ENCODE measurements around the gene CCDC178. TPM values are rescaled to one million over a fixed set of nuclear protein-coding genes. Genes with fewer than 3 reads are reported as not detected.

The CCDC178 gene
- total RNA-seq, 2 experiments from 2014 or later: not detected

DNA sequence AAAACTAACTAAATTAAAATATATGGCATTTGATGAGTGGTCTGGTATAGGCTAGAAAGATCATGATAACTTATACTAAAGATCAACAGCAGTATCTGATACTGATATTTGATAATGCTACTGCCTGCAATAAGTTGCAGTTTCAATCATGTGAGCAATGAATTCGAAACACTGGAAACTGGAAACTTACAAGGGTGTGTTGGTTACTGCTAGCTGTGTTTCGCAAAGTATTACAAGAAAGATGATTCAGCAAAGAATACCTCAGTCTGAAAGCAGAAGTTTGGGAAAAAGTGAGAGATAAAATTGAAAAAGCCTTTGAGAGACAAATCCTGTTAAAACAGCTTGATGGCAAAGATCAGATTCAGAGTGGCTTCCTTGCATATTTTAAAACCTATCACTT is 294.5 kb downstream of the CCDC178 start:
- Mint-ChIP-seq H3K4me1 (ENCODE audit: low read depth) (no peaks in the 10 kb centered on the region), H3K36me3 (ENCODE audit: low read depth) (no peaks in the 10 kb centered on the region), H3K27me3 (no peaks in the 10 kb centered on the region), H3K9me3 (peaks cover 9% of the 10 kb centered on the region), H3K4me3 (no peak overlapping the region), H3K27ac (no peak overlapping the region)
- ATAC-seq (no peak), DNase-seq (no peak)
- intact Hi-C loops (cut with micrococcal nuclease): no loop called here
- POLR2A ChIA-PET: interaction anchor here (0.6 kb wide), 1 partner anchor 52 kb away, joined by 3 read pairs; no protein-coding TSS in a partner anchor
- CTCF ChIA-PET: no interaction called here
- no peak for TF ChIP-seq CTCF (IDR thresholded peaks at IDR 0.05)

DNA sequence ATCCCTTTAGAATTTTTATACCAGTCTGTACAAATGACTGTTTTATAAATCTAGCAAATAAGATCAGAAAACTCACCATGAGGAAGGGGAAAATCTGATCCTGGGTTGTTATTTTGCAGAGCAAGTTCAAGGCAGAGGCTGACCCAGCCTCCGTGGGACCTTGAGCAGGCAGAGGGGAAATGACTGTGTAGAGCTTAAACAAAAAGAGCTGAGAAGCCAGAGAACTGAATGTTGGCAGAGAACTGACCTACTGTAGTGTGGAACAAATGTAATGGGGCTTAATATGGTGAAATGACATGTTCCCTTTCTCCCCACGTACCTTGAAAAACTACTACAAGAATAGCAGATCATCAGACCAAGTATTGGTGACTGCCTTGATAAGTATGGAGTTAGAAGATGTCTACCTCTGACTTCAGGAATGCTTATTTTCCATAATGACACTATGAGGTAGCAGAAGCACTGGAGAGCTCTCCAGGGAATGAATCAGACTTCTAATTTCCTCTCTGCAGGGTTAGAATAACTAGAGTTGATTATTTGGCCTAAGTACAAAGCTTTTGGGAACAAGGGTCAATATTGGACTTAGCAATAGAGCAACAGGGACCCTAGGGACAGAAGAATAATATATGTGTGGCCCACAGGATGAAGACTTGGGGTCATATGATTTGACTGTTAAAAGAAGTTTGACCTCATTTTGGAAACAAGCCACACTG is 304.4 kb downstream of the CCDC178 start:
- POLR2A ChIA-PET: no interaction called here
- H3K4me3 Mint-ChIP-seq: no peak overlapping the region
- CTCF ChIA-PET: no interaction called here
- H3K27ac Mint-ChIP-seq: no peak overlapping the region
- H3K9me3 Mint-ChIP-seq: peaks cover 3% of the 10 kb centered on the region
- intact Hi-C loops (cut with micrococcal nuclease): no loop called here
- no peak for ATAC-seq
- no peaks in the 10 kb centered on the region for H3K27me3 Mint-ChIP-seq
- no peaks in the 10 kb centered on the region for H3K4me1 Mint-ChIP-seq (ENCODE audit: low read depth)
- no peak for DNase-seq
- no peaks in the 10 kb centered on the region for H3K36me3 Mint-ChIP-seq (ENCODE audit: low read depth)
- TF ChIP-seq CTCF (IDR thresholded peaks at IDR 0.05): no peak

GRCh38 chr18:33132657-33133056 is 307.9 kb downstream of the CCDC178 start:
- ATAC-seq (no peak), DNase-seq (no peak)
- no peaks in the 10 kb centered on the region for H3K36me3 Mint-ChIP-seq (ENCODE audit: low read depth)
- no peak for TF ChIP-seq CTCF (IDR thresholded peaks at IDR 0.05)
- H3K27me3 Mint-ChIP-seq: no peaks in the 10 kb centered on the region
- no peaks in the 10 kb centered on the region for H3K4me1 Mint-ChIP-seq (ENCODE audit: low read depth)
- CTCF ChIA-PET: no interaction called here
- no peaks in the 10 kb centered on the region for H3K9me3 Mint-ChIP-seq
- intact Hi-C loops (cut with micrococcal nuclease): no loop called here
- no peak overlapping the region for H3K27ac Mint-ChIP-seq
- POLR2A ChIA-PET: no interaction called here
- no peak overlapping the region for H3K4me3 Mint-ChIP-seq

GRCh38 chr18:33128581-33128980 is 311.9 kb downstream of the CCDC178 start:
- Mint-ChIP-seq H3K27me3 (no peaks in the 10 kb centered on the region), H3K36me3 (ENCODE audit: low read depth) (no peaks in the 10 kb centered on the region), H3K4me1 (ENCODE audit: low read depth) (no peaks in the 10 kb centered on the region), H3K9me3 (no peaks in the 10 kb centered on the region), H3K4me3 (no peak overlapping the region), H3K27ac (no peak overlapping the region)
- DNase-seq (no peak), ATAC-seq (no peak)
- POLR2A ChIA-PET: no interaction called here
- CTCF ChIA-PET: no interaction called here
- intact Hi-C loops (cut with micrococcal nuclease): no loop called here
- TF ChIP-seq CTCF (IDR thresholded peaks at IDR 0.05): no peak

- CTCF ChIA-PET: no interaction called here
- no peaks in the 10 kb centered on the region for H3K36me3 Mint-ChIP-seq (ENCODE audit: low read depth)
- H3K27me3 Mint-ChIP-seq: no peaks in the 10 kb centered on the region
- H3K4me1 Mint-ChIP-seq (ENCODE audit: low read depth): no peaks in the 10 kb centered on the region
- no peak overlapping the region for H3K27ac Mint-ChIP-seq
- no peak overlapping the region for H3K4me3 Mint-ChIP-seq
- TF ChIP-seq CTCF (IDR thresholded peaks at IDR 0.05): no peak
- POLR2A ChIA-PET: no interaction called here
- DNase-seq: no peak
- no peak for ATAC-seq
- intact Hi-C loops (cut with micrococcal nuclease): no loop called here
- H3K9me3 Mint-ChIP-seq: peaks cover 4% of the 10 kb centered on the region
Measured at GRCh38 chr18:33123862-33124518, 316.5 kb downstream of the CCDC178 start.

Measured in activated CD8-positive, alpha-beta T cell treated with anti-CD3 and anti-CD28 coated beads for 36 hours (primary cell).